PC-3 (cell line): Measurements from ENCODE around the gene PTPRE.

Experiments
- CTCF ChIP-seq: fragments of 300-600 bp; sonication (generic); conservative IDR thresholded peaks from 2 replicates; pipeline ENCODE4 v1.5.1; 2017; ENCODE audit warnings: antibody characterized with exemption, low read depth, mild to moderate bottlenecking, low read length
- EZH2 ChIP-seq: fragments of 300-600 bp; sonication (generic); IDR thresholded peaks from one replicate; pipeline ENCODE4 v1.6.1; 2017; ENCODE audit warnings: antibody characterized with exemption, mild to moderate bottlenecking, low read length; ENCODE audit not compliant: unreplicated experiment
- EZH2phosphoT487 ChIP-seq: fragments of 300-600 bp; sonication (generic); IDR thresholded peaks from 2 replicates; pipeline ENCODE4 v1.6.1; 2018; ENCODE audit warnings: mild to moderate bottlenecking, antibody characterized with exemption, low read length, borderline replicate concordance

DNA sequence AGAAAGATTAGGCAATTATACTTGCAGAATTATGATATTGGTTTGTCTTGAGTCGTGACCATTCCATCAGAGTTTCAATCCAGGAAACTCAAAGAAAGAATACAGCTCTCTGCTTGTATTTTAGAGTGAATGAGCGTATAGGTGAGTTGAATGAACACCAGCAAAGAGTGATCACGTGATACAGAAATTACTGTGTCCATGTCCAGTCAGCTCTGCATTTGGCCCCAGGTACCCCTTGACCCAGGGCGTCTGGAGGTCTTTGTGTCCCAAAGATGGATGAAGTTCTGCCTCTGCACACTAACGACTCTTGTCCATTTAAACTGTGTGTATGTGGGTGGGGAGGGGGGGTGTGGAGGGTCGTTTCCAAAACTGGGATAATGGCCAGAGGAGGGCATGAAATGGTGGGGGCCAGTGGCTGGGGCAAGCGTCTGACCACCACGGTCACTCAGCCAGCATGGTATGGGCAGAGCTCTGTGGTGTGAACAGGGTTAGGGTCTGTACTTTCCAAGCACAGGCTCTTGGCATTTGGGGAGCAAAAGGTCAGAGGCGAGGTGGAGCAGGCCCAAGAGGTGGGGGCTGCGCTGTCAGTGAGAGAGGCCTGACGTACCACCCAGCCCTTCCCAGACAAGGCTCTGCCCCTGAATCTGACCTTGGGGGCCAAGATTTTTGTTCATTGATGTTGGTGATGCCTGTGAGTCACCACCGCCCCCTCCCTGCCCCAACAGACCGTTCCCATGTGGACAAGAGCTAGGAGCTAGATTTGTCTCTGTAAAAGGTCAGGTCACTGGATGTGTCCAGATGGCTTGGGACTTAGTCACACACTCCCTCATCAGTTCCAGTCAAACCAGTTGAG lies 1.4 kb downstream of the PTPRE start:
- TF ChIP-seq CTCF: no peak
- TF ChIP-seq EZH2phosphoT487: no peak
- TF ChIP-seq EZH2: no peak
